ENCODE data around the gene PTRHD1. TPM values are rescaled to one million over a fixed set of nuclear protein-coding genes. Genes with fewer than 3 reads are reported as not detected.
"Not testable (repeated sequence)": the region's sequence is repeated elsewhere in the genome, so short reads cannot be mapped to it uniquely, and the experiment has no call there.

The PTRHD1 gene, protein sequence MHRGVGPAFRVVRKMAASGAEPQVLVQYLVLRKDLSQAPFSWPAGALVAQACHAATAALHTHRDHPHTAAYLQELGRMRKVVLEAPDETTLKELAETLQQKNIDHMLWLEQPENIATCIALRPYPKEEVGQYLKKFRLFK
- 77.9 TPM for polyA plus RNA-seq (2012; ENCODE audit: insufficient read depth, insufficient read length)

DNA sequence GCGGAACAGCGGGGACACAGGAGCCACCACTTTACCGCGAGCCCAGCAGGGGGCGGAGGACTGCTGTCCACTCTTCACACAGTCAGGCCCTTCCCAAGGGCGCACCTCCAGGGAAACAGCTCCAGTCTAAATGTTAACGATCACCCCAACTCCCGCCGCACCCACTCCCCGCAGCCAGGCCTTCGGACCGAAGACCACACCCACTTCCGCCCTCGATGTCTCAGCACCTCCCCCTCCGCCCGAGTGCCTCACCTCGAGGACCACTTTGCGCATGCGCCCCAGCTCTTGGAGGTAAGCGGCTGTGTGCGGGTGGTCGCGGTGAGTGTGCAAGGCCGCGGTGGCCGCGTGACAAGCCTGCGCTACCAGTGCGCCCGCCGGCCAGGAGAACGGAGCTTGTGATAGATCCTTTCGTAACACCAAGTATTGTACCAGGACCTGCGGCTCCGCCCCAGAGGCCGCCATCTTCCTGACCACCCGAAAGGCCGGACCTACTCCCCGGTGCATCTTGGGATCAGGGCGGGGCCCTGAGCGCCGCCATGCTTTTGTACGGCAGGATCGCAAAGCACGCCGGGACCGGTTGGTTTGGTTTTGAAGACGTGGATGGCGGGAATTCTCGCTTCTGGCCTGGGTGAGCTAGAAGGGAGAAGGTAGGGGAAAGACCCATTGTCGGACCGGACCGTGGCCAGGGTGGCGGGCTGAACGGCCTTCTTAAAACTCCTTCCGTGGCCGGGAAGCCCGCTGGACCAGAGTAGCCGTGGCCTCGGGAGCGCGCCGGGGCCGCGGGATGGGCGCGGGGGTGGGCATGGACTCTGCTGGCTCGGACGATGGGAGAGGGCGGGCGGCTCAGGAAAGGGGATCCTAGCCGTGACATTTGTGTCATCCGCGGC is at the start of gene PTRHD1, which contains the start of gene CENPO:
PTRHD1 (minus strand) TSS at position 518 of the 887 bp plus-strand sequence; CDS start at position 504, 14 bp downstream.
CENPO (plus strand) TSS at position 552 of the 887 bp plus-strand sequence. CDS start 495 bp downstream, outside the sequence.
- DNase-seq (ENCODE audit: low read depth, low spot score): peak; percentile 94
- peak within 1 kb of the TSS; percentile 99 for H3K4me3 ChIP-seq (ENCODE audit: low read length)

DNA sequence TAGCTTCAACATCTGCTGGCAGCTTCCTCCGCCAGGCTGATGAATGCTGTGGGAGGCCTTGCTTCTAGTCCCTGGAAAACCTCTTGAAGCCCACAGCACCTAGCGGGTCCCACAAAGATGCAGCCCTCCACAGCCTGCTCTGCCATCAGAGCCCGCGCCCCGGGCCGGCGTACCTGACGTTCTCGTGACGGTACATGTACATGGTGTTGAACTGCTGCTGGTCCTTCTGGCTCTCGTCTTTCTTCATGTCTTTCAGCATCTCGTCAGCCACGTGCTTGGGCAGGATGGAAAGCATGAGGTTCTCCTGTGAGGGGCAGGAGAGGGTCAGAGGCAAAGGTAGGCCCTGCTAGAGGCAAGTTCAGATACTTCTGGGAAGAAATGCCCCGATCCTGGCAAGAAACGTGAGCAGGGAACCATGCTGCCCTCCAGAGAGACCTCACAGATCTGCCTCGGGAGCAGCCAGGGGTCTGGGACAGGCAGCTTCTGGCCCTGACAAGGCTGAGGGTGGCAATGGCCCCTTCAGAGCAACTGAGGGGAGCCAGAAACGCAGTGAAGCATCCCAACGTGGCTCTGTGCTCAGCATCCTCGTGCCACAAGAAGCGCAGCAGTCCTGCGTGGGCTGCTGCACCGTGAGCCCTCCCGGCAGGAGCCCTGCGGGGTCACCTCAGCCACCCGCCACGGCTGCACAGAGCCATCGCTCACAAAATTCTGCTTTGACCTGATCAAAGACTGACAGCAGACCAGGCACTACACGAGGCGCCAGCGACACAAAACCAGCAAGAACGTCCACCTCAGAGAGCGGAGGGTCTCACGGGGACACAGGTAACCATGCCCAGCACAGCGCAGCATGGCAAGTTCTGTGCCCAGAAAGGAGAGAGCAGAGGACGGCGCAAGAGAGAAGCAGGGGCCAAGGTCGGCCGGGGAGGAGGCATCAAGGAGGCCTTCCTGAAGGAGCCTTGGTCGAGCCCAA is 49.2 kb upstream of the PTRHD1 start:
- no peak overlapping the region for H3K4me3 ChIP-seq (ENCODE audit: low read length)
- no peak for DNase-seq (ENCODE audit: low read depth, low spot score)

DNA sequence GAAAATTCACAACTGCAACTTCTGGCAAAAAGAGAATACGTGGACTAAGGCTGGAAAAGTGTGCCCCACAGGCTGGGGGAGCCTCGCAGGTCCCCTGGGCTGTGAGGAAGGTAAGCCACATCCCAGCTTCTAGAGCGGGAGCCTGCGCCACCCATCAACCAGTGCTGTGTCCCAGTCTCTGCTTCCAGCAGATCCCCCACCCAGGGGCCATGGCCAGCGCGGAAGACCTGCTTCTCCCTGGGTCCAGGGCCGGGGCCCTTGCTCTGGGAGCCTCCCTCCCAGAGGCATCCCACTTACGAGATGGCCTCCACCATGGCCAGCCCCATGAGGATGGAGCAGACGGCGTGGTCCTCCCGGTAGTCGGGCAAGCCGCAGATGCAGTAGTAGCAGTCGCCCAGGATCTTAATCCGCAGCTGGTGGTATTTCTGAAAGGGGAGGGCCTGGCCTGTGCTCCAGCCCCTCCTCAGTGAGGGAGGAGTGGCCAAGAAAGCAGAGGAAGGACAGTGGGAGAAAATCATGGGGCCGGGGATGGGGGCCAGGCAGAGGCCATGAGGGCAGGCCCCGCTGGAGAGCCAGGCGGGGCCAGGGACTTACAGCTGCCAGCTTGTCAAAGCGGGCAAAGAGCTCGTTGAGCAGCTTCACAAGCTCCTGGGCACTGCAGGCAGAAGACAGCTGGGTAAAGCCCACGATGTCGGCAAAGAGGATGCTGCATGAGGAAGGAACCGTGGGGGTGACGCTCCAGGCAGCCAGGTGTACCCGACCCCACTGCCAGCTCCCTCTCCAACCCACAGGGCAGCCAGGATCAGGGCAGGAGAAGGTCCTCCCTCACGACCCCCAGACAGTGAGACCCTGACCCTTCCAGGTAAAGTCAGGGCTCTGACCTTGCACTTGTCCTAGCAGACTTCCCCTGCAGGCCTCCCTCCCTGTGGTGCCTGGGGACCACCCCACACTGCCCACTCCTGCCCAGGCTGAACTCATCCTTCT is 48.1 kb upstream of the PTRHD1 start:
- no peak overlapping the region for H3K4me3 ChIP-seq (ENCODE audit: low read length)
- no peak for DNase-seq (ENCODE audit: low read depth, low spot score)

DNA sequence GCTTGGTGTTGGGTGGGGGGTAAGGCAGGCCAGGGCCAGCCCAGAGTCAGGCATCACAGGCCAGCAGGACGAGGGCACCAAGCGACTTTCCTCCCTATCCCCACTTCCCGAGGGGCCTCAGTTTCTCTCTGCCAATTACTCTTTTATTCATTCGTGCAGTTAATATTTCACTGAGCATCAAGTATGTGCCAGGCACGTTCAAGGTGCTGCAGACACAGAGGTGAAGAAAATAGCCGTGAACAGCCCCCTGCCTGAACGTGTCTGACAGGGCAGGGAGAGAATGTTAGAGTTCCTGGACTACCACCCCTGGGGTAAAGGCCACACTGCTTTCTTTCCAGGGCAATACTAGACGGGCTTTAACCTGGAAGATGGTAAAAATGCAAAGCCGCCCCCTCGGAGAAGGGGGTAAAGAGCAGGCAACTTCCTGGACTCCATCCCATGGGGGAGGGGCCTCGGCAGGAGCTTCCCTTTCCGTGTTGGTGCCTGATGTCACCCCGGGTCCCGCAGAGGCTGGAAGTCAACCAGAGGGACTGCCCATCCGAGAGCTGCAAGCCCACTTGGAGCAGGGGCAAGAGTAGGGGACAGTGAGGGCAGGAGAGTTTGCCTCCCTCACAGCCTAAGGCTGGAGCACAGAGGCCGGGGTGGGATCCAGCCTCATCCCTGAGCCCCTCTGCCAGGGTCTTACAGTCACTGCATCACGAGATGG is 47.1 kb upstream of the PTRHD1 start:
- DNase-seq (ENCODE audit: low read depth, low spot score): no peak
- H3K4me3 ChIP-seq (ENCODE audit: low read length): no peak overlapping the region

GRCh38 chr2:24839729-24840128 is 46.5 kb upstream of the PTRHD1 start:
- no peak for DNase-seq (ENCODE audit: low read depth, low spot score)
- H3K4me3 ChIP-seq (ENCODE audit: low read length): no peak overlapping the region

DNA sequence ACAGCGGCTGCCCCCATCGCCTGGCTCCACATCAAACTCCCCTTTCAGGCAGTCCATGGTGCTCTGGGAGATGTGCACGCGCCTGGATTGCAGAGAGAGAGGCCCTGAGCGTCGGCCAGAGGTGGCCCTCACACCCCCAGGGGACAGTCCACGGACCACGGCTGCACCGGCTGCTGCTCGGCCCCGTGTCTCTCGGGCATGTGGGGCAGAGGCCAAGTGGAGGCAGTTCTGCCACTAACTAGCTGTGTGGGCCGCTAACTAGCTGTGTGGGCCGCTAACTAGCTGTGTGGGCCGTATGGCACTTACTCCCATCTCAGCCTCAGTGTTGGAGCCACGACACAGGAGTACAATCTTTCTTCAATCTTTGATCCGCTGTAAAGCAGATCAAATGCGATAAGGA is 45.4 kb upstream of the PTRHD1 start:
- no peak for DNase-seq (ENCODE audit: low read depth, low spot score)
- no peak overlapping the region for H3K4me3 ChIP-seq (ENCODE audit: low read length)

GRCh38 chr2:24837996-24838513 is 44.9 kb upstream of the PTRHD1 start:
- DNase-seq (ENCODE audit: low read depth, low spot score): no peak

DNA sequence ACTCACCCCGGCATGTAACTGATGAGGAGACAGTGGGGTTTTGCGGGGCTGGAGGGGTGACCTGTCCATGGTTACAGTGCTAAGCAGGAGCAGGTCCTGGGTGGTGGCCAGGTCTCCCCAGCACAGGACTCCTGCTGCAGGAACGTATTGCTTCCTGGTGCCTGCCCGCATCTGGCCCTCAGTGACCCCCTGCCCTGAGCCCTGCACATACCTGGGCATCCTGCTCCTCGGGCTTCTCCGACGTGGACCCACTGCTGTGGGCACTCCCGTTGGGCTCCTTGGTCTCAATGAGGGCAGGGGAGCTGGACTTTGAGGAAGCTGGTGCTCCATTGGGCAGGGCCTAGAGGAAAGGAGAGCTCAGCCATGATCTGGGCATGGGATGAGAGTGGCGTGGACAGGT is 43.5 kb upstream of the PTRHD1 start:
- no peak for DNase-seq (ENCODE audit: low read depth, low spot score)
- no peak overlapping the region for H3K4me3 ChIP-seq (ENCODE audit: low read length)

More at GRCh38 chr2:24837996-24838513, 44.9 kb upstream of the PTRHD1 start:
- H3K4me3 ChIP-seq (ENCODE audit: low read length): no peak overlapping the region

GRCh38 chr2:24836206-24836605 is 43.0 kb upstream of the PTRHD1 start:
- DNase-seq (ENCODE audit: low read depth, low spot score): no peak
- no peak overlapping the region for H3K4me3 ChIP-seq (ENCODE audit: low read length)

- not testable (repeated sequence) for DNase-seq (ENCODE audit: low read depth, low spot score); H3K4me3 ChIP-seq (ENCODE audit: low read length)
Measured at GRCh38 chr2:24835411-24835810, 42.2 kb upstream of the PTRHD1 start.

DNA sequence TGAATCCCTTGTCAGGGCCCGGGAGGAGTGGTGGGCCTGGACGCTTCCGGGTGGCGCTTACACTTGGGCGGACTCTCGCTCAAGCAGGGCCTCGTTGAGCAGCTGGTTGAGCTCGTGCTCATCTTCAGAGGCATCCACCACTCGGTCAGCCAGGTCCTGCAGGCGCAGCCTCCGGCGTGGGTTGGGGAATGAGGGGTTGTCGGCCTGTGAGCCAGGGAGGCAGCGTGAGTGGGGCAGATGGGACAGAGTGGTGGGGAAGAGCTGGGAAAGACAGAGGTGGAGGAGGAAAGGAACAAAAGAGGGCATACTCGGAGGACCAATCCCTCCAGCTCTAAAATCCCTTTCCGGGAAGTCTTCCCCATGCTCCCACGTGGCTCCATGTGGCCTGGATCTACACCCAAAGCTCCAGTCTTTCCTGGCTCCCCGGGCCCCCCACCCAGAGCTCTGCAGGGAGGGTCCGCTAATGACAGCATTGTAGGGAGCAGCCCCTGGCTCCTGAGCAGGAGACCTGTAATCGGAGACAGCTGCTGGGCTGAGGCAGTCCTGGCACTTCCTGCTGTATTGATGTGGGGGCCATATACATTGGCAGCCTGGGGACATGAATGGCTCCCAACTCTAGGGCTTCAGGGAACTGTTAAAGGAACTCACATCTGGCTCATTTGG is 41.7 kb upstream of the PTRHD1 start:
- no peak for DNase-seq (ENCODE audit: low read depth, low spot score)
- no peak overlapping the region for H3K4me3 ChIP-seq (ENCODE audit: low read length)

DNA sequence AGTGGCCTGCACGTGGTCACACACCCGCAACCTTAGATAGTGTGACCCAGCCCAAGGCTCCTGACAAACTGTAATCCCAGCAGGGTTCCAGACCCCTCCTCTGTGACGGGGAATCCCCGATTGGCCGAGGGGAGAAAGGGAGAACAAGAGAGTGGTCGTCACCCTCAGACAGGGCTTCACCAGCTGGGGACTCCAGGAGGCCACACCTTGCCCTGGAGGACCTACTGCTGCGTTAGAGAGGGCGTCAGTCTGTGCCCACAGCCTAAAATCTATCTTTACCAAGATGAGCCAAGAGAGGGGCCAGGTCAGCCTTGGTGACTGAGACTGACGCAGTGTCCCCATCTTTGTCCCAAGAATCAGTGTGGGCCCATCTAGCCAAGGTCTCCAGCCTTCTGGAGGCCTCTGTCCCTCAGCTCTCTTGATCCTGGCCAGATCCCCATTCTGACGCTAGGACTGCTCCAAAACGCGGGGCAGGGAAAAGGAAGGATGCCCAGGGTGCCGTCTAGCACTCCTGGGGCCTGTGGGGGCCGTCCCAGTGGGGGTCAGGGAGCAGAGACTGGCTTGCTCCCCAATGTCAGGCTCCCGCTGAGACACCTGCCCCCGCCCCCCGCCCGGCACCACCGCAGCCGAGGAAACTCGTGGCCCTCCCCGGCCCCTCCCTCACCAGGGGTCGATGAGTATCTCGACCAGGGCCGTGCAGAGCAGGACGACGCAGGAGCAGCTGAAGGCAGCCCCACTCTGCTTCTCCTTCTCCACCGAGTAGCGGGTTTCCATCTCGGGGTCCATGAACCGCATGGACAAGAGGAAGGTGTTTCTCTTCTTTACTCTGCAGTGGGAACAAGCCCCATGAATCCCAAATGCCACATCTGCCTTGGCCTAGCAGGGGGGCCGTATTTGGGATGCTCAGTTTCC is 40.9 kb upstream of the PTRHD1 start:
- H3K4me3 ChIP-seq (ENCODE audit: low read length): no peak overlapping the region

GRCh38 chr2:24832931-24833701 is 39.9 kb upstream of the PTRHD1 start:
- DNase-seq (ENCODE audit: low read depth, low spot score): no peak
- no peak overlapping the region for H3K4me3 ChIP-seq (ENCODE audit: low read length)

More for the DNA sequence above, 40.9 kb upstream of the PTRHD1 start:
- no peak for DNase-seq (ENCODE audit: low read depth, low spot score)

GRCh38 chr2:24832521-24832920 is 39.3 kb upstream of the PTRHD1 start:
- DNase-seq (ENCODE audit: low read depth, low spot score): no peak
- H3K4me3 ChIP-seq (ENCODE audit: low read length): no peak overlapping the region

GRCh38 chr2:24832073-24832461 is 38.9 kb upstream of the PTRHD1 start:
- no peak overlapping the region for H3K4me3 ChIP-seq (ENCODE audit: low read length)
- DNase-seq (ENCODE audit: low read depth, low spot score): no peak
